A549 (cell line): Measurements from ENCODE around the gene ETNPPL. TPM values are rescaled to one million over a fixed set of nuclear protein-coding genes. Genes with fewer than 3 reads are reported as not detected.

Source experiments
- ATAC-seq, 2 experiments: fragments of 200-7000 bp in 1 of 2; fragments of >200 bp in 1 of 2; cut with Nextera tagmentation in 1 of 2; cut with Tn5 transposase in 1 of 2; 3 replicates each; pipeline versions ENCODE4 v1.8.0 to v1.9.1; 2018 to 2020; ENCODE audit warnings: mild to moderate bottlenecking in 1 of 2, moderate library complexity in 1 of 2
- CTCF ChIA-PET: fragments of 300-600 bp; sonication (Branson Sonifier 250); formaldehyde crosslinking; extraction: SDS; loops from one replicate; lab custom pipeline; 2021; ENCODE audit warnings: antibody characterized with exemption, inconsistent platforms; lab: Yijun Ruan, JAX
- POLR2A ChIA-PET: fragments of 350-600 bp; formaldehyde crosslinking; extraction: SDS; loops from one replicate; lab custom pipeline; 2021; ENCODE audit warnings: antibody characterized with exemption, inconsistent platforms; lab: Yijun Ruan, JAX
- DNase-seq, 2 experiments: peaks; one replicate each; pipeline versions ENCODE4 v3.0.0 to v3.0.0-alpha.2; 2011 to 2016; ENCODE audit warnings: low read depth in 1 of 2, low spot score in 1 of 2
- FAIRE-seq: peaks from 2 replicates; lab custom pipeline; 2011; peaks lifted over from hg19 to GRCh38; lab: Jason Lieb, UNC
- H3K27ac ChIP-seq, 2 experiments: fragments of >200 bp; sonication (Bioruptor Twin); formaldehyde crosslinking; 3 replicates each; pipeline ENCODE4 v1.5.1; 2016 to 2017
- H3K4me1 ChIP-seq: fragments of >200 bp; sonication (Bioruptor Twin); formaldehyde crosslinking; 3 replicates; pipeline ENCODE4 v1.6.1; 2016
- H3K4me2 ChIP-seq: fragments of >200 bp; sonication (Bioruptor Twin); formaldehyde crosslinking; 3 replicates; pipeline ENCODE4 v1.6.1; 2016
- H3K4me3 ChIP-seq: fragments of >200 bp; sonication (Bioruptor Twin); formaldehyde crosslinking; 3 replicates; pipeline ENCODE4 v1.5.1; 2016
- H3K9me3 ChIP-seq: fragments of >200 bp; sonication (Bioruptor Twin); formaldehyde crosslinking; 3 replicates; pipeline ENCODE4 v1.6.1; 2016
- ATOH8 ChIP-seq: fragments of 250-450 bp; sonication (Bioruptor Pico); IDR thresholded peaks from 2 replicates; pipeline ENCODE4 v1.5.0; 2020; ENCODE audit warnings: low read depth, mild to moderate bottlenecking, moderate library complexity
- BCL3 ChIP-seq: fragments of >200 bp; sonication (Bioruptor Twin); formaldehyde crosslinking; IDR thresholded peaks from 3 replicates; pipeline ENCODE4 v1.6.1; 2016
- BHLHE40 ChIP-seq: IDR thresholded peaks from 2 replicates; pipeline ENCODE4 v1.6.1; 2012; ENCODE audit warnings: low read depth, low read length, inconsistent platforms
- CTCF ChIP-seq: fragments of >200 bp; sonication (Bioruptor Twin); formaldehyde crosslinking; IDR thresholded peaks from 3 replicates; pipeline ENCODE4 v1.5.1; 2016
- EHF ChIP-seq: fragments of 250-450 bp; sonication (Bioruptor Pico); IDR thresholded peaks from 2 replicates; pipeline ENCODE4 v1.5.0; 2020; ENCODE audit warnings: mild to moderate bottlenecking
- EHMT2 ChIP-seq: fragments of 200-600 bp; sonication (generic); IDR thresholded peaks from 2 replicates; pipeline ENCODE4 v1.6.1; 2016; ENCODE audit warnings: antibody characterized with exemption, low read depth, mild to moderate bottlenecking, moderate library complexity
- ELK1 ChIP-seq: fragments of 150-350 bp; IDR thresholded peaks from 2 replicates; pipeline ENCODE4 v1.6.1; 2014; ENCODE audit warnings: low read depth, mild to moderate bottlenecking, low read length
- GATA3 ChIP-seq: IDR thresholded peaks from 2 replicates; pipeline ENCODE4 v1.6.1; 2012; ENCODE audit warnings: borderline replicate concordance
- HOXB13 ChIP-seq: fragments of 250-450 bp; sonication (Bioruptor Pico); IDR thresholded peaks from 2 replicates; pipeline ENCODE4 v1.5.0; 2020; ENCODE audit warnings: low read depth, mild to moderate bottlenecking, moderate library complexity
- JUNB ChIP-seq: fragments of >200 bp; sonication (Bioruptor Twin); formaldehyde crosslinking; IDR thresholded peaks from 2 replicates; pipeline ENCODE4 v1.6.1; 2016
- KDM1A ChIP-seq: fragments of 200-600 bp; sonication (generic); IDR thresholded peaks from 2 replicates; pipeline ENCODE4 v1.6.1; 2016; ENCODE audit warnings: low read depth, mild to moderate bottlenecking
- KDM5A ChIP-seq: fragments of 200-600 bp; sonication (generic); IDR thresholded peaks from 2 replicates; pipeline ENCODE4 v1.6.1; 2016; ENCODE audit warnings: antibody characterized with exemption, mild to moderate bottlenecking
- MAFK ChIP-seq: fragments of 450-650 bp; IDR thresholded peaks from 2 replicates; pipeline ENCODE4 v1.6.1; 2014; ENCODE audit not compliant: partially characterized antibody
- MAX ChIP-seq: IDR thresholded peaks from 2 replicates; pipeline ENCODE4 v1.6.1; 2012
- MYC ChIP-seq: IDR thresholded peaks from 2 replicates; pipeline ENCODE4 v1.6.1; 2012; ENCODE audit warnings: mild to moderate bottlenecking, inconsistent platforms, low read length, improper control_type of control experiment, borderline replicate concordance
- NFE2L2 ChIP-seq: fragments of 150-350 bp; conservative IDR thresholded peaks from 2 replicates; pipeline ENCODE4 v1.6.1; 2014; ENCODE audit warnings: low read length
- NPAS2 ChIP-seq: fragments of 250-450 bp; sonication (Bioruptor Pico); IDR thresholded peaks from 2 replicates; pipeline ENCODE4 v1.8.0; 2022; ENCODE audit warnings: mild to moderate bottlenecking, moderate library complexity, borderline replicate concordance
- NR3C1 ChIP-seq: fragments of >200 bp; sonication (Bioruptor Twin); formaldehyde crosslinking; IDR thresholded peaks from 3 replicates; pipeline ENCODE4 v1.6.1; 2017
- PHF8 ChIP-seq: fragments of 200-600 bp; sonication (generic); IDR thresholded peaks from 2 replicates; pipeline ENCODE4 v1.6.1; 2016; ENCODE audit warnings: low read depth, mild to moderate bottlenecking, antibody characterized with exemption, moderate library complexity, borderline replicate concordance
- POLR2A ChIP-seq: IDR thresholded peaks from 2 replicates; pipeline ENCODE4 v1.6.1; 2012; ENCODE audit warnings: mild to moderate bottlenecking, low read length
- POLR2AphosphoS2 ChIP-seq: conservative IDR thresholded peaks from 2 replicates; pipeline ENCODE4 v1.6.1; 2012; ENCODE audit warnings: low read length, improper control_type of control experiment, inconsistent platforms
- REST ChIP-seq: fragments of 200-600 bp; sonication (generic); IDR thresholded peaks from 2 replicates; pipeline ENCODE4 v1.6.1; 2016; ENCODE audit warnings: antibody characterized with exemption, mild to moderate bottlenecking, moderate library complexity
- RFX5 ChIP-seq: fragments of 450-650 bp; IDR thresholded peaks from 2 replicates; pipeline ENCODE4 v1.7.1; 2014; ENCODE audit warnings: antibody characterized with exemption, mild to moderate bottlenecking, moderate library complexity
- SMC3 ChIP-seq: fragments of >200 bp; sonication (Bioruptor Twin); formaldehyde crosslinking; IDR thresholded peaks from 3 replicates; pipeline ENCODE4 v1.6.1; 2018; ENCODE audit warnings: inconsistent platforms
- SREBF2 ChIP-seq: fragments of 450-650 bp; IDR thresholded peaks from 2 replicates; pipeline ENCODE4 v1.6.1; 2014; ENCODE audit warnings: mild to moderate bottlenecking, moderate library complexity
- TFCP2L1 ChIP-seq: fragments of 250-450 bp; sonication (Bioruptor Pico); IDR thresholded peaks from 2 replicates; pipeline ENCODE4 v1.5.0; 2021; ENCODE audit warnings: mild to moderate bottlenecking
- ZC3H11A ChIP-seq: fragments of 450-650 bp; IDR thresholded peaks from 2 replicates; pipeline ENCODE4 v1.6.1; 2014; ENCODE audit warnings: antibody characterized with exemption, mild to moderate bottlenecking
- ZFP36 ChIP-seq: fragments of 450-650 bp; IDR thresholded peaks from 2 replicates; pipeline ENCODE4 v1.6.1; 2014; ENCODE audit warnings: borderline replicate concordance; ENCODE audit not compliant: partially characterized antibody
- ZSCAN20 ChIP-seq: fragments of 250-450 bp; sonication (Bioruptor Pico); IDR thresholded peaks from 2 replicates; pipeline ENCODE4 v1.8.0; 2022; ENCODE audit warnings: mild to moderate bottlenecking, moderate library complexity
- WGBS: methylation state at CpG from one replicate; pipeline ENCODE4 v1.1.6; 2017; ENCODE audit errors: missing lambda C conversion rate; 5-methylcytosine and 5-hydroxymethylcytosine counted together
- polyA plus RNA-seq, 4 experiments: library from polyadenylated mRNA; depleted of rRNA in 3 of 4; stranded (reverse); fragments of >200 nt; fragmentation: RNase III in 1 of 4; extraction: RNeasy Plus Mini Kit Qiagen cat#74134 plus additional on column Dnase treatment in 1 of 4; gene quantifications; 2 replicates in 3 of 4; 3 replicates in 1 of 4; pipeline ENCODE4 v1.2.3, GENCODE V29; 2011 to 2017

Gene ETNPPL
- polyA plus RNA-seq, 2 of the 4 experiments (the other 2 are of a cell fraction) = not detected

GRCh38 chr4:108758498-108758897, 4.4 kb downstream of the ETNPPL start:
- Histone ChIP-seq H3K4me2 (no peak overlapping the region), H3K4me3 (no peak overlapping the region), H3K27ac (no peak overlapping the region), H3K9me3 (no peaks in the 10 kb centered on the region), H3K4me1 (no peaks in the 10 kb centered on the region)
- DNase-seq (no peak), FAIRE-seq (no peak), ATAC-seq (no peak)
- ChIA-PET CTCF (no interaction called here), POLR2A (no interaction called here)
- no peak for TF ChIP-seq KDM1A
- no peak for TF ChIP-seq EHMT2
- TF ChIP-seq PHF8 = no peak
- no peak for TF ChIP-seq EHF (CRISPR knock-in tag)
- 29% methylated on average over 8 of the region's 9 CpGs for WGBS

- ChIA-PET CTCF (no interaction called here), POLR2A (no interaction called here)
- FAIRE-seq (no peak), ATAC-seq (no peak), DNase-seq (no peak)
- Histone ChIP-seq H3K4me3 (no peak overlapping the region), H3K27ac (no peak overlapping the region), H3K4me1 (no peaks in the 10 kb centered on the region), H3K4me2 (no peak overlapping the region), H3K9me3 (no peaks in the 10 kb centered on the region)
- TF ChIP-seq HOXB13 (CRISPR knock-in tag) (no peak), BCL3 (no peak), BHLHE40 (no peak), MAX (no peak), TFCP2L1 (CRISPR knock-in tag) (no peak), MAFK (no peak), NR3C1 (no peak), REST (no peak), NPAS2 (CRISPR knock-in tag) (no peak), SMC3 (no peak), CTCF (no peak), KDM1A (no peak), ZC3H11A (no peak), NFE2L2 (no peak)
These were observed 8.5 kb downstream of the ETNPPL start for GRCh38 chr4:108754327-108754726.

- FAIRE-seq = no peak
- no peak overlapping the region for H3K27ac ChIP-seq
- ChIA-PET CTCF (no interaction called here), POLR2A (no interaction called here)
- no peak for DNase-seq
- no peaks in the 10 kb centered on the region for H3K9me3 ChIP-seq
- no peaks in the 10 kb centered on the region for H3K4me1 ChIP-seq
- H3K4me2 ChIP-seq = no peak overlapping the region
- 15% methylated on average over 3 of the region's 3 CpGs for WGBS
- ATAC-seq = no peak
- no peak overlapping the region for H3K4me3 ChIP-seq
- no peak for TF ChIP-seq PHF8
- no peak for TF ChIP-seq MYC
- TF ChIP-seq GATA3 = no peak
- no peak for TF ChIP-seq ZSCAN20 (CRISPR knock-in tag)
- no peak for TF ChIP-seq KDM5A
- TF ChIP-seq POLR2AphosphoS2 = no peak
- TF ChIP-seq ELK1 = no peak
- no peak for TF ChIP-seq TFCP2L1 (CRISPR knock-in tag)
- TF ChIP-seq POLR2A = no peak
- no peak for TF ChIP-seq SREBF2
- TF ChIP-seq RFX5 = no peak
- no peak for TF ChIP-seq ZFP36
- no peak for TF ChIP-seq ATOH8
- TF ChIP-seq JUNB = no peak
These were observed 11.5 kb downstream of the ETNPPL start for GRCh38 chr4:108751321-108751720.
